Peyer's patch (tissue), 4 donors: ENCODE measurements around the gene TSPAN15.

Experiments used
- CTCF ChIP-seq, 6 experiments: fragments of 450-650 bp in 4 of 6; fragments of 200-600 bp in 2 of 6; sonication (generic) in 1 of 6; IDR thresholded peaks; one replicate each; pipeline ENCODE4 v1.5.1; 2017 to 2019; ENCODE audit warnings: antibody characterized with exemption in 6 of 6, mild to moderate bottlenecking in 3 of 6, moderate library complexity in 1 of 6
- POLR2A ChIP-seq, 2 donors: fragments of 450-650 bp; IDR thresholded peaks; one replicate each; pipeline ENCODE4 v1.5.1; 2017; ENCODE audit warnings: antibody characterized with exemption in 2 of 2, mild to moderate bottlenecking in 2 of 2, moderate library complexity in 2 of 2

DNA sequence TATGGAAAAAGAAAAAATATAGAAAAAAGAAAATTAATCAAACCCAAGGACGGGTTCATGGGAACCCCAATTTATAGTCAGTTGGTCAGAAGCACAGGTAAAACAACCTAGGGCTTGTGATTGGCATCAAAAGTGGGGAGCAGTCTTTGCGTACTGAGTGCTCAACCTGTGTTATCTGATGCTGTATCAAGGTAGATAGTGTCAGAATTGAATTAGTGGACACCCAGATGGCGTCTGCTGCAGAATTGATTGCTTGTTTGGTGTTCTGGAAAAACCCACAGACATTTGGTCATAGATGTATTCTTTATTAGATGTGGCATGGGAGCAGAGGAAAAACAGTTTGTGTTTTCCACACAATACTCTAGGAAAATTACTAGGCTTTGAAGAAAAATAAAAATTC, 82.4 kb downstream of the TSPAN15 start:
- TF ChIP-seq POLR2A (IDR thresholded peaks at IDR 0.05) (no peak), CTCF (IDR thresholded peaks at IDR 0.05) (no peak)
